ENCODE results near the gene ABCA8. TPM values are rescaled to one million over a fixed set of nuclear protein-coding genes. Genes with fewer than 3 reads are reported as not detected.

ABCA8 gene
- total and polyA plus RNA-seq, 2 of the 8 experiments (the other 6 are each of a cell fraction or from before 2014, with no cell fraction given), result not detected

- H2BK12ac ChIP-seq (ENCODE audit: low read depth, low read length), result no peak overlapping the region
- no peak overlapping the region for H2BK20ac ChIP-seq (ENCODE audit: low read length)
- H4K20me1 ChIP-seq (replicated peaks in 1 of 2; ENCODE audit: control insufficient read depth in 1 of 2, insufficient read depth in 2 of 2, low read length in 2 of 2), result no peaks in the 10 kb centered on the region
- H3K27me3 ChIP-seq (replicated peaks in 1 of 4; ENCODE audit: control insufficient read depth in 3 of 4, extremely low read depth in 1 of 4, insufficient read depth in 3 of 4, low read length in 3 of 4), result no peaks in the 10 kb centered on the region
- H4K91ac ChIP-seq (replicated peaks; ENCODE audit: insufficient read length, low read length), result no peak overlapping the region
- ChIA-PET CTCF (ENCODE audit: partially characterized antibody) (interaction anchor here (1.4 kb wide), 1 partner anchor 11 kb away, joined by 3 read pairs; no protein-coding TSS in a partner anchor), POLR2A (ENCODE audit: partially characterized antibody) (no interaction called here)
- no peaks in the 10 kb centered on the region for H3K23me2 ChIP-seq (ENCODE audit: low read depth, low read length)
- H3K79me1 ChIP-seq (ENCODE audit: low read depth, low read length), result no peaks in the 10 kb centered on the region
- TF ChIP-seq SUZ12 (IDR thresholded peaks at IDR 0.05; ENCODE audit: low read length) (no peak), BCL11A (IDR thresholded peaks at IDR 0.05; ENCODE audit: low read depth in 2 of 2, low read length in 2 of 2) (no peak), EGR1 (IDR thresholded peaks at IDR 0.05; ENCODE audit: borderline replicate concordance, low read depth, low read length) (no peak), TEAD4 (IDR thresholded peaks at IDR 0.05; ENCODE audit: low read depth, low read length) (no peak), NANOG (IDR thresholded peaks at IDR 0.05; ENCODE audit: insufficient read depth, low read depth, low read length, poor library complexity, severe bottlenecking) (no peak), PHF8 (conservative IDR thresholded peaks at IDR 0.05; ENCODE audit: low read depth, low read length) (no peak), TBP (IDR thresholded peaks at IDR 0.05; ENCODE audit: low read depth, low read length) (no peak), BACH1 (IDR thresholded peaks at IDR 0.05; ENCODE audit: low read length) (no peak), ASH2L (IDR thresholded peaks at IDR 0.05; ENCODE audit: low read length) (no peak), RBBP5 (IDR thresholded peaks at IDR 0.05; ENCODE audit: borderline replicate concordance, low read depth, low read length) (no peak), POU5F1 (IDR thresholded peaks at IDR 0.05; ENCODE audit: low read depth, low read length) (no peak), JUND (IDR thresholded peaks at IDR 0.05; ENCODE audit: low read length) (no peak), FOSL1 (IDR thresholded peaks at IDR 0.05; ENCODE audit: insufficient read depth, low read depth, low read length) (no peak)
- H3K27ac ChIP-seq (ENCODE audit: low read depth, low read length), result no peak overlapping the region
- H3K9me3 ChIP-seq (ENCODE audit: insufficient read depth in 2 of 2, low read depth in 1 of 2, low read length in 1 of 2), result no peaks in the 10 kb centered on the region
- no peak overlapping the region for H2BK5ac ChIP-seq (ENCODE audit: low read depth, low read length)
- no peak overlapping the region for H3K23ac ChIP-seq (ENCODE audit: insufficient read length)
- no peak overlapping the region for H2BK15ac ChIP-seq (ENCODE audit: low read length)
- no peak for DNase-seq (ENCODE audit: low read depth in 1 of 2, low spot score in 2 of 2)
- H4K5ac ChIP-seq (ENCODE audit: insufficient read length, low read depth, low read length), result no peak overlapping the region
- no peak overlapping the region for H3K4ac ChIP-seq (replicated peaks; ENCODE audit: insufficient read length, low read depth, low read length)
- peaks cover 0 to 3% (median 0%) of the 10 kb centered on the region in 4 experiments; a peak in 1 of 7 replicates for H3K4me1 ChIP-seq (replicated peaks in 1 of 4; ENCODE audit: control insufficient read depth in 3 of 4, insufficient read depth in 4 of 4, low read length in 3 of 4)
- no peaks in the 10 kb centered on the region for H3K36me3 ChIP-seq (ENCODE audit: control insufficient read depth in 2 of 4, insufficient read depth in 4 of 4, low read length in 3 of 4)
- FAIRE-seq, result no peak
- no peak overlapping the region for H4K8ac ChIP-seq (ENCODE audit: extremely low read depth, insufficient read depth, low read length)
- H3K56ac ChIP-seq (replicated peaks; ENCODE audit: insufficient read length, low read depth, low read length), result no peak overlapping the region
- H3K14ac ChIP-seq (ENCODE audit: insufficient read length), result no peak overlapping the region
- no peaks in the 10 kb centered on the region for H3K79me2 ChIP-seq (ENCODE audit: control insufficient read depth in 1 of 2, insufficient read depth in 2 of 2, low read length in 2 of 2)
- no peak overlapping the region for H3K18ac ChIP-seq (ENCODE audit: extremely low read depth, low read length)
- no peak overlapping the region for H3K9ac ChIP-seq (replicated peaks in 1 of 4; ENCODE audit: extremely low read depth in 1 of 4, low read depth in 3 of 4, low read length in 3 of 4)
- H3K4me2 ChIP-seq (ENCODE audit: insufficient read depth in 1 of 2, low read depth in 2 of 2, low read length in 2 of 2), result no peak overlapping the region
- WGBS, 2 experiments (ENCODE audit: extremely low coverage in 1 of 2, insufficient coverage in 1 of 2, insufficient read length in 1 of 2, insufficient replicate concordance in 2 of 2, low coverage in 1 of 2, low lambda C conversion rate in 2 of 2, missing lambda C conversion rate in 1 of 2), result 74% methylated on average over 4 of the region's 4 CpGs; no CpG with 5 or more reads in 1 of the 2 experiments
- no peak overlapping the region for H2AK5ac ChIP-seq (ENCODE audit: low read depth, low read length)
- H2AFZ ChIP-seq (ENCODE audit: low read length), result no peak overlapping the region
- H2BK120ac ChIP-seq (replicated peaks; ENCODE audit: low read depth, low read length), result no peak overlapping the region
- no peak overlapping the region for H3K4me3 ChIP-seq (ENCODE audit: extremely low read depth in 1 of 4, insufficient read depth in 2 of 4, low read depth in 3 of 4, low read length in 4 of 4)
Observed at GRCh38 chr17:68943123-68943811, 11.9 kb downstream of the ABCA8 start.
